Activated CD4-positive, alpha-beta T cell treated with anti-CD3 and anti-CD28 coated beads, Interleukin-2, amount 50 U/mL, for 24 hours (primary cell): ENCODE results near the gene TAL2.
"Not testable (repeated sequence)": the region's sequence is repeated elsewhere in the genome, so short reads cannot be mapped to it uniquely, and the experiment has no call there.

ENCODE experiments used
- DNase-seq, 2 donors: peaks; one replicate each; pipeline ENCODE4 v3.0.0-alpha.2; 2020; ENCODE audit warnings: low read depth in 1 of 2, low spot score in 1 of 2

TAL2 gene

DNA sequence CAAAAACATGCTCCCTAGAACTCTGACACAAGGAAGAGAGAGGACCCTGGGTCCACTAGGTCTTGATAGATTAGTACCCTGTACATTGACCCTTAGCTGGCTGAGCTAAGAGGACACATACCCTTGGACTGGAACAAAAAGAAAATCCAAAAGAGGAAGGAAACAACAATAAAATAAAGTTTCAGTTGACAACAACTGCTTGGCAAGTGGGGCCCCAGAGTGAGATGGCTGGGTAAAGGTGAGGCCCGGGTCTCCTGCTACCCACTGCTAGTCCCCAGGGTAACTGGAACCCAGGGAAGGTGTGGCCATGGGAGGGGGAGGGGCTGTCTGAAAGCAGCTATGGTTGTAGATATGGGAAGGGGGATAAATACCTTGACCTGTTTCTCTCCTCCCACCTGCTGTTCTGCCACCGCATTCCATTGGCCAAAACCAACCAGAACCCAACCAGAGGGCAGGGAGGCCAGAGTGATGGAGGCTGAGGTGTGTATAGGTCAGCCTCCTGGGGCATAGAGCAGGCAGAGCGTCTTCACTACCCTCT, 11.7 kb downstream of the TAL2 start:
- no peak for DNase-seq

DNA sequence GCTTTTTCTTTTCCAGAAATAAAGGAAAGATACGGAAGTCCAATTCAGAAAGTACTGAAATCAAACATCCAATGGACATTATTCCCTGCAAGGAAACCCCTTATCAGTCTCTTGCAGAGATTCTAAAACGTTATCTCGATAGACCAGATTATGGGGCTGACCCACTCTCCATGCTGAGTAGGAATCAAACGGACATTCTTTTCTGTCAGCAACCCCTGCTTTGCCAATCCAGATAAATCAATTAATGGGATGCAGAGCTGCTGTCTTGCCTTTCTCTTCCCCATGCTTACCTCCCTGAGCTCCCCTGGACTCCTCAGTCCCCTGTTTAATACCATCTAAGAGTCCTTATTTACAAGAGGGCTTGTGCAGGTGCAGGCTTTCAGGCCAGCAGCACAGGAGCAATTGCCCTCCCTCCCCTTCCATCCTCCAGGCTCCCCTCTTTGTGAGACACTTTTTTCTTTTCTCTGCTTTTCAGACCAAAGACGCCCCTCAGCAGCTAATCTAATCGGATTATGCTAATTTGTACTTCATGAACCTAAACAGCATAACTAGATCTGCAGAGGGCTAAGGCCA, 14.2 kb downstream of the TAL2 start:
- no peak for DNase-seq

GRCh38 chr9:105678163-105678562, 15.9 kb downstream of the TAL2 start:
- DNase-seq, result no peak

- DNase-seq, result no peak
Measured at GRCh38 chr9:105678781-105679180, 16.5 kb downstream of the TAL2 start.

GRCh38 chr9:105679257-105680022, 17.2 kb downstream of the TAL2 start:
- DNase-seq, result no peak

DNA sequence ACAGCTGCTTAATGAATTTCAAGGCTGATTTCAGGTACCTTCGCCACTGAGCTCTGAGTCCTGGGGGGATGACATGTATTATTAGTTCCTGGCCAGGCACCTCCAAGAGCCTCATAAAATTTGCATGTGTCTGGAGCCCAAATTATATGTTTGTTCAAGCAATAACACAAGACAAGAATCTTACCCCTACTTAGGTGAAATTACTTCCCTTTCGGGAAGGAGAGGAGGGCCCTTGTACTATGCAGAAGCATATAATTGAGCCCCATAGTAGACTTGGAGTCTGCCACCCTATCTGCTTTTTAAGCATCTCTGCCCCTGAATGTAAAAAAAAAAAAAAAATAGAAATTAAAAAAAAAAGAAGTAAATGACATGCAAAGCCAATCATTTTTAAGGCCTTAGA, 19.1 kb downstream of the TAL2 start:
- no peak for DNase-seq

DNA sequence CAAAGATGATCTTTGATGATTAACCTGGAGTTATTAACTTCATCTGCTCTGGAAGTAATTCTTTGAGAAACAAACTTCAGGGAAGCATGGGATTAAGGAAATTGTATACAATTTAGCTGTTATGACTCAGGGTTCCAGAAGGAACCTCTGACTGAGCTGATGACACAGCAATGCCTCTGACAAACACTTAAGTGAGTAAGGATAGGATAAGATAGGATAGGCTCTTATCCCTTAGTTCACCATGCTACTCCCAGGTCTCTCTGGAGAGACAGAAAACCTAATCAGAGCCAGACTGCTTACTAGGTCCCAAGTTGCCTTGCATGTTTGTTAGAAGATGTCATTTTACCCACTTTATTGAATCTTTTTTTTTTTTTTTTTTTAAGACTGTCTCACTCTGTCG, 19.5 kb downstream of the TAL2 start:
- no peak for DNase-seq

- DNase-seq, result no peak
Measured at GRCh38 chr9:105683688-105684275, 21.5 kb downstream of the TAL2 start.

DNA sequence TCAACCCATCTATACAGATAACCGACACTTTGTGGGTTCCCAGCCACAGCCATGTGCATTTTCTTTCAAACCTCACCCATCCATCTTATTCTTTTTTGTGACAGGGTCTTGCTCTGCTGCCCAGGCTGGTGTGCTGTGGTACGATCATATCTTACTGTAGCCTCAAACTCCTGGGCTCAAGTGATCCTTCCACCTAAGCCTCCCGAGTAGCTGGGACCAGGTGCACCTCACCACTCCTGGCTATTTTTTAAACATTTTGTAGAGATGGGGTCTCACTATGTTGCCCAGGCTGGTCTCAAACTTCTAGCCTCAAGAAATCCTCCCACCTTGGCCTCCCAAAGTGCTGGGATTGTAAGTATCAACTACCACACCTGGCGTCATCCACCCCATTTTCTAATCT, 24.7 kb downstream of the TAL2 start:
- no peak for DNase-seq

- DNase-seq, result no peak
Measured at GRCh38 chr9:105690742-105691141, 28.5 kb downstream of the TAL2 start.

DNA sequence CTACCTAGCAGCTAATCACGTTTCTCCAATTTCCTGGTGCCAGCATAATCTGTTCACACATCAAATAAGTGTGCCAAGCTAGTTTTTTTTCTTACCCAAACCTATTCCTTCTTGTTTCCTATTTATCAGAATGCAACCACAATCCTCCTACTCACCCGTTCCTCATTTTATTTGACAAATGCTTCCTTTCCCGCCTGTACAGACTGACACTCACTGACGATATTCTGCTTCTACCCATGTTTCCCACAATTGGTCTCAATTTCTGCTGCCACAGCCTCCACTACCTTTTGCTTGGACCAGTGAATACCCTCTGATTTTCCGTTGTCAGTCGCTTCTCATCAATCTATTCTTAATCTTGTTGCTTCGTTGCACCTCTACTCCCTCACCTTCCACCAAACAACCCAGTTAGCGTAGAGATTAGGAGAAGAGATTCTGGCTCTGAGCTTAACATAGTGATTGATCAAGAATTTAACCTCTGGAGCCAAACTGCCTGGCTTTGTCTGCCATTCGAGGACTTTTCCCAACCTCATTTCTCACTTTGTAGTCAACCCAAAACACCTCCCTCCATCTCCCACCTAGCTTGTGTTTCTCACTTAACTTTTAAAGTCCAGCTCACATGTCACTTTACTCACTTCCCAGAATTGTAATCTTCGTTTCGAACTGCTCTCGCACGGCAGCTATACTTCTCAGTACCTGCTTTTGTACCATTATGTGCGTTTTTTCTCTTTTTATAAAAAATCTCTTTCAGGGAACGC, 31.4 kb downstream of the TAL2 start:
- DNase-seq, result no peak

DNA sequence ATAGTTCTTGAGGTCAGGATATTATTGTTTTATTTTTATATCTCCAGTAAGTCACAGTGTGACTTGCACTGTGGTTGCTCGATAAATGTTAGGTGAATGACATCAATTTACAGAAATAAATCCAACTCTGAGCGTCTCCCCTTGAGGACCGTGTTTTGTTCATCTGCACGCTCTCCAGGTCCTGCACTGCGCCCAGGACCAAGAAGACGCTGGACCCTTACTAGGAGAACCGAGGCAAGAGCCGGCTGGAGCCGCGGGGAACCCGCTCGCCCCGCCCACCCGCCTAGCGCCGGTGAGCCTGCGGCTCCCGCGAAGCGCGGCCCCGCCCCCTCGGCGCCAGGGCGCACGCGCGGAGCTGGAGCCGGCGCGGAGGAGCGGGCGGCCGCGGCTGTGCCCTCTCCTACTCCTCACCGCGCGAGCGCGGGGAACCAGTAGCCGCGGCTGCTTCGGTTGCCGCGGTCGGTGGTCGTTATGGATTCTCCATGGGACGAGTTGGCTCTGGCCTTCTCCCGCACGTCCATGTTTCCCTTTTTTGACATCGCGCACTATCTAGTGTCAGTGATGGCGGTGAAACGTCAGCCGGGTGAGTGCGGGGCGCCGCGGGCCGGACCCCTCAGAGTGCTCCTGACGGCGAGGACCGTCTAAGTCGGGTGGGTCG, 32.1 kb downstream of the TAL2 start, which contains the start of gene TMEM38B:
Gene TMEM38B (plus strand): TSS at position 352 of the 658 bp plus-strand sequence. CDS start 120 bp downstream, at position 472.
- DNase-seq, result peak; percentile 55 to 61

- DNase-seq, result peak; percentile 15 to 38
Measured at GRCh38 chr9:105694848-105695581, 32.8 kb downstream of the TAL2 start.

DNA sequence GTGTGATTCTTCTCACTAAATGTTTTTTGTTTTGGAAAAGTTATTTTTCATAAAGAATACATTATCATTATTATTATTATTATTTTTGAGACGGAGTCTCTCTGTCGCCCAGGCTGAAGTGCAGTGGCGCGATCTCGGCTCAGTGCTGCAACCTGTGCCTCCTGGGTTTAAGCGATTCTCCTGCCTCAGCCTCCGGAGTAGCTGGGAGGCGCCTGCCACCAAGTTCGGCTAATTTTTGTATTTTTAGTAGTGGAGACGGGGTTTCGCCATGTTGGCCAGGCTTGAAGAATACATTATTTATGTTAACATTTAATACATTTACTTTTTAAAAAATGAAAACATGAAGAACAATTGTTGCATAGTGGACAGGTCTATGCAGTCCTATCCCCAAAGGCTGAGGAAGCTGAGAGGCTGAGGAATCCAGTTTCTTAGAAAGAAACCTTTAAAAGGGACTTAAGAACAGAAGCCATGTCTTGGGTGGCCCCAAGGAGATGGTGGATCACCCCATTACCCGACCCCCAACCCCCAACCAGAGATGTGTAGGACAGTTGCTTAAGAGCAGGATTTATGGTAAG, 34.0 kb downstream of the TAL2 start:
- DNase-seq, result no peak

- no peak for DNase-seq
Measured at GRCh38 chr9:105697871-105698270, 35.6 kb downstream of the TAL2 start.

- no peak for DNase-seq
Measured at GRCh38 chr9:105698348-105698870, 36.2 kb downstream of the TAL2 start.

DNA sequence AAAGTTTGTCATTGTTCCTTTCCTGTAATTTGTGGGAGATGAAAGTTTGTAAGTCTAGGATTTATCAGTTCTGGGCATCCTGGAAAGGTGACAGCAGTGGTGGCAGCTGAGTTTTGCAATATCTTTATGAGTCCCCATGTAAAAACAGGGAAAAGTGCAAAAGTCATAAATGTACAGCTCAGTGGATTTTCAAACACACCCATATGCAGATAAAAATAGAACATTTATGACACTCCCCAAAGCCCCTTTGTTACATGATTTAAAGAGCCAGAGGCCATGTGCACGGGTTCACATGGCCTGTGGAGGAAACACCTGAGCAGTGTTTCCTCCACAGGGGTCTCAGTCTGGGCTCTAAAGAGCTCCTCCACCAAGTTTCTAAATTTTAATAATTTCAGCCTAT, 38.4 kb downstream of the TAL2 start:
- no peak for DNase-seq

- DNase-seq, result no peak
Measured at GRCh38 chr9:105701145-105701544, 38.9 kb downstream of the TAL2 start.

GRCh38 chr9:105702207-105702606, 40.0 kb downstream of the TAL2 start:
- DNase-seq, result no peak

DNA sequence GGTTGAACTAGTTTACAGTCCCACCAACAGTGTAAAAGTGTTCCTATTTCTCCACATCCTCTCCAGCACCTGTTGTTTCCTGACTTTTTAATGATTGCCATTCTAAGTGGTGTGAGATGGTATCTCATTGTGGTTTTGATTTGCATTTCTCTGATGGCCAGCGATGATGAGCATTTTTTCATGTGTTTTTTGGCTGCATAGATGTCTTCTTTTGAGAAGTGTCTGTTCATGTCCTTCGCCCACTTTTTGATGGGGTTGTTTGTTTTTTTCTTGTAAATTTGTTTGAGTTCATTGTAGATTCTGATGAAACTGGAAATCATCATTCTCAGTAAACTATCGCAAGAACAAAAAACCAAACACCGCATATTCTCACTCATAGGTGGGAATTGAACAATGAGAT, 41.4 kb downstream of the TAL2 start:
- DNase-seq, result not testable (repeated sequence)
